Medulla oblongata (tissue), 1 donor: ENCODE measurements around the gene R3HCC1L.

ENCODE experiments used
- DNase-seq: peaks from one replicate; pipeline ENCODE4 v3.0.0-alpha.2; 2015; ENCODE audit errors: extremely low spot score

Gene R3HCC1L

DNA sequence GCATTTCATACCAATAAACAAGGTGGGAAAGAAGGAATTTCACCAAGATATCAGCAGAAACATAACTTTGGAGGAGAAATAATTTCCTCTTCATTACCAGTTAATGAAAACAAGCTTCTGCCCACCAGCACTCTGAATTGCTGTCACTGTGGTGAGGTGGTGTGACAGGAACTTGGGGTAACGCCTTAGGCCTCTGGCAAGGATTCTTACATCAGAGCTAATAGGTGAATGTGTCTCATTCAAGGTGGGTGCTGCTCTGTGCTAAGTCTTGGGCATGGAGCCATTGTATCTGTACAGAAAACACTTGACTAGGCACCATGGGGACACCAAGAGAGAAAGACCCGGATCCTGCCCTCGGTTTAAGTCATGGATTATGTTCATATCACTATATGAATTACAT, 141.9 kb downstream of the R3HCC1L start:
- DNase-seq: no peak

DNA sequence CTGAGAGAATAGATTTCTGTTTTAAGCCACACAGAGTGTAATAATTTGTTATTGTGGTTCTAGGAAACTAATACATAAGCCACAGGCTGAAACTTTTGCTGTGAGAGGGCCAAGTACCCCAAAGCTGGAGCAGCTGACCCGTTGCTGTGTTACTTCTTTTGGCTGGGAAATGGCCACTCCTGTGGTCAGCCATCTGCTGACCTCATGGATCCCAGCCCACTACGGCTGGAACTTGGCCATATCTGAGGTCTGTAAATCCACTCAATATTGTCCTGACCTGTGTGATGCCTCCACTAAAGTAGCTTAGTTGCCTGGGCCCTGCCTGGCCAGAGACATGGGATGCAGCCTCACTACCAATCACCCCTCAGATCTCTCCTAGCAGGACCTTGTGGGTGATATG, 151.0 kb downstream of the R3HCC1L start:
- DNase-seq: no peak

DNA sequence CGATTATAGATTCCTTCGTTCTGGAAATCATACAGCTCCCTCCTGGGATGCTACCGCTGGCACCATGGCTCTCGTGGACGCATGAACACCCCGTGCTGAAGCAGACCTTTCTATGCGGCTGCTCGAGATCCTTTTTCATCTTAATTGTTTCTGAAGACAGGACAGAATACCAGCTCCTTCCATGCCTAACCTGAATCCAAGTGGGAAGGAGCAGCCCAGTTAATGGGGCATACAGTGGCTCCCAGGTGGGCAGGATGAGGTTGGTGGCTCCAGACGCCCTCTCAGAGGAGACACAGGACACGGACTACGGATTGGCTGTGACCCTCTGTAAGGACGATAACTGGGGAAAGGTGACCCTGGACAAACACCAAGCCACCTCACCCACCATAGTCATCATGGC, 152.0 kb downstream of the R3HCC1L start:
- no peak for DNase-seq

DNA sequence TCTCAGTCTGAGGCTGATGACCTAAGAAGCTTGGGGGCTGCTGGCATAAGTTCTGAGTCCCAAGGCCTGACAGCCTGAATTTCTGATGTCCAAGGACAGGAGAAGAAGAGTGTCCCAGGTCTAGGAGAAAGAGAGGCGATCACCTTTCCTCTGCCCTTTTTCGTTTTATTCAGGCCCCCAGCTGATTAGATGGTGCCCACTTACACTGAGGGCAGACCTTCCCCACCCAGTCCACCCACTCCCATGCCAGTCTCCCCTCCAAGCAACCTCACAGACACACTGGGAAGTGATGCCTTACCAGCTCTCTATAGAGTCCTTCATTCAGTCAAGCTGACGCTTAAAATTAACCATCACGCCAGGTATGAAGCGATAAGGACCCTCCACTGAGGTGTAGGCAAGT, 152.9 kb downstream of the R3HCC1L start:
- no peak for DNase-seq

DNA sequence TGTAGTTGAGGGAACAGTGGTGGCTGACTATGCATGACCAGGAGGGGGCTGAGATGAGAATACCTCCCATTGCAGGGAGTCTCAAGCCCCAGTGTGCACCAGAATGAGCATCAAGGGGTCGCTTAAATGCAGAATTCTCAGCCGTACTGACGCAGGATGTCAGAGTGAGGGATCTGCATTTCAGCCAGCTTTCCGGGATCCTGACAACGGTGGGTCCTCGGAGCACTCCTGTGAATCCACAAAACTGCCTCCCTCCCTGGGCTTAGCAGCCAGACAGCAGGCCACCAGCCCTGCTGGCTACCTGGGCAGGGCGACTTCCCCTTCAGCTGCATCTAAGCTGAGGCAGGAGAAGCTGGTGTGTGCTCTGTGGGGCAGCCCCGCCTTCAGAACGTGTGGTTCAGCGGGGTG, 155.3 kb downstream of the R3HCC1L start:
- DNase-seq: no peak

DNA sequence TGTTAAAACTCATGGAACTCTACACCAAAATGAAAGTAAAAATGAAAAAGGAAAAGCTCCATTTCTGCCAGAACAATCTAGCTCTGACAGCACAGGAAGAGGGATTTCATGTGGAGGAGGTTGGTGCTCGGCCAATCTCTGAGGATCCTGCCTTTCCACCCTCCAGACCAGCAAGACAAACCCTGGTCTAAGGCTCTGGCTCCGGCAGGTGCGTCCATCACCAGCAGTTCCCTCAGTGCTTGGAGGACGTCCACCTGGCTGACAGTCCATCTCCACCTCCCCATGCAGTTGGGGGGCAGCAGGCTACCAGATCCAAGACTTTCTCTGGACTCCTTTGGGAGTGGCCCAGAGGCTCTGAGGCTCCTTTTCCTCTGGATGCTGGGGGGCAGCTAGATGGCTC, 158.5 kb downstream of the R3HCC1L start:
- no peak for DNase-seq

DNA sequence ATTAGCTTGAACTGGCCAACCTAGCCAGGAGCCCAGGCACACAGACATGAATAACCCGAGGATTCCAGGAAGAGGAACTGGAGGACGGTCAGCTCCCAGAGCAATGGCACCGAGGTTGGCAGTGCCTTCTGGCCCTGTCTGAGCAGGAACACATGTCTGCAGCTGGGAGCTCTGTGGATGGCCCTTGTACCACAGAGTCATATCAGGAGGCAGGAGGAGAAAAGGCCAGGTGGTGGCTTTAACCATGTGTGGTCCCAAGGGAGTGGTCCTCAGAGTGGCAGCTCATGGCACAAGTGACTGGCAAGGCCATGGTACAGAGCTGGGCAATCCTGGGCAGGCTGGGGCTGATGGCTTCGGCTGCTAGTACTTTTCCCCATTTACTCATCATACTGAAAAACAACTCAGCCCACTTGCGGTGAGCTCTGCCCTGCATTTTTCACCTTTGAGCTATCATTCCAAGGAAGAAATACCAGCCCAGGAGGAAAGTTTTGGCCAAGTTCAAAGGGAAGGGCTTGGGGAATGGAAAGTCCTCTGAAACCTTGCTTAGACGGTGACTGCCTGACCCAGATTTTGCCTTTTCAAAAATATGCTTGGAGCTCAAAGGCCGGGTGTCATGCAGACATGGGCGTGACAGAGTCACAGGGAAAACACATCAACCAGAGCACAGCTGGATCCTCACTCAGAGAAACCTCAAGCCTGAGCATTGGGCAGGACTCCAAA, 159.3 kb downstream of the R3HCC1L start:
- DNase-seq: peak; percentile 14

DNA sequence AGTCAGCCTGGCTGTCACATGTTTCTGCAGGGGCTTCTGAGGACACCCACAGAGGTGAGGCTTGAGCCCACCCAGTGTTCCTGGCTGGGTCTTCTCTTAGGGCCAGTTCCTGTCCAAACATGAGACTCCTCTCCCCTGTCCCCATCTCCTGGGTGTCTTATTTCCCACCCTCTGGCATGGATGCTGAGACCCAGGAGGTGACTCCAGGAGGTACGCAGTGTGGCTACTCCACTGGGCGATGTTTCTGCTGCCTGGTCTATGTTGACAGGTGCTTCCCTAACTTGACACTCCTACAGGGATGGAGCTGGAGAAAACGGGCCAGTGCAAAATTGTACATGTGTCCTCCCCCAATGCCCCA, 159.8 kb downstream of the R3HCC1L start:
- DNase-seq: no peak
